Upper lobe of left lung (tissue), 4 donors: Measurements from ENCODE around the gene TTC9C.

ENCODE experiments used
- POLR2A ChIP-seq, 4 donors: fragments of 450-650 bp; IDR thresholded peaks; one replicate each; pipeline ENCODE4 v1.5.1; 2016 to 2017; ENCODE audit warnings: antibody characterized with exemption in 4 of 4, mild to moderate bottlenecking in 2 of 4
- TF ChIP-seq, protein P1 (sequence below), 6 experiments: fragments of 450-650 bp in 4 of 6; fragments of 200-600 bp in 2 of 6; sonication (generic) in 2 of 6; IDR thresholded peaks; one replicate each; pipeline ENCODE4 v1.5.1; 2016 to 2019; ENCODE audit warnings: antibody characterized with exemption in 6 of 6

DNA sequence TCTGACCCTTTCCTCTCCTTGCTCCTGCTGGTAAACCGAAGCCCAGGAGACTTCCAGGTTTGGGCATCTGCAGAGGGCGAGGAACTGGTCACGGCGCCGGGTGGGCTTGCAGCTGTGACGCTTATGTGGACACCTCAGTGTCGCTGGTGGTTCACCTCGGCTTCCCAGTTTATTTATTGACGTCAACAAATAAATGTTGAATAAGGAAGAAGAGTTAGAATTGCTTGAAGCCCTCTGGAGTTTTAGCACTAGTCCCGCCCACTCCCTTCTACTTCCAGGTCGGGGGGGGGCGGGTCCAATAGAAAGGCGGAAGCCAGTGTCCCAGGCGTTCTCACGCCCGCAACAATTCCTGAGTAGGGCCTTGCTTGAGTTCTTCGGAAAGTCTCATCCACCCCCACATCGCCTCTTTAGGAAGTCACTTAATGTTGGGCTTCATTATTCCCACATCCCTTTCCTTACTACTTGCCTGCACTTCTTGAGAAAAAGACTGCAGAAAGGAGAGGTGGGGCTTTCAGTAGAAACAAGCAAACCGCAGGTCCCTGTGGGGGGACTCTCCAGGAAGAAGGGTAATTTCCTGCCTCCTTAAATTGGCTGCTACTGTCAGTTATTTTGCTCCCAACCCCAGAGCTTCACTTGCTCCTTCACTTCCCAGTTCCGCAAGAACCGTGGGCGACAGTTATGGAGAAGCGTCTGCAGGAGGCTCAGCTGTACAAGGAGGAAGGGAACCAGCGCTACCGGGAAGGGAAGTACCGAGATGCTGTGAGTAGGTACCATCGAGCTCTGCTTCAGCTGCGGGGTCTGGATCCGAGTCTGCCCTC is at the start of gene TTC9C:
- TF ChIP-seq POLR2A (IDR thresholded peaks at IDR 0.05): peak in 2 of 4 donors; percentile 70 to 84
- TF ChIP-seq, protein P1, sequence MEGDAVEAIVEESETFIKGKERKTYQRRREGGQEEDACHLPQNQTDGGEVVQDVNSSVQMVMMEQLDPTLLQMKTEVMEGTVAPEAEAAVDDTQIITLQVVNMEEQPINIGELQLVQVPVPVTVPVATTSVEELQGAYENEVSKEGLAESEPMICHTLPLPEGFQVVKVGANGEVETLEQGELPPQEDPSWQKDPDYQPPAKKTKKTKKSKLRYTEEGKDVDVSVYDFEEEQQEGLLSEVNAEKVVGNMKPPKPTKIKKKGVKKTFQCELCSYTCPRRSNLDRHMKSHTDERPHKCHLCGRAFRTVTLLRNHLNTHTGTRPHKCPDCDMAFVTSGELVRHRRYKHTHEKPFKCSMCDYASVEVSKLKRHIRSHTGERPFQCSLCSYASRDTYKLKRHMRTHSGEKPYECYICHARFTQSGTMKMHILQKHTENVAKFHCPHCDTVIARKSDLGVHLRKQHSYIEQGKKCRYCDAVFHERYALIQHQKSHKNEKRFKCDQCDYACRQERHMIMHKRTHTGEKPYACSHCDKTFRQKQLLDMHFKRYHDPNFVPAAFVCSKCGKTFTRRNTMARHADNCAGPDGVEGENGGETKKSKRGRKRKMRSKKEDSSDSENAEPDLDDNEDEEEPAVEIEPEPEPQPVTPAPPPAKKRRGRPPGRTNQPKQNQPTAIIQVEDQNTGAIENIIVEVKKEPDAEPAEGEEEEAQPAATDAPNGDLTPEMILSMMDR (IDR thresholded peaks at IDR 0.05): no peak
